Calu3 (cell line): ENCODE data around the gene EPHA5. TPM values are rescaled to one million over a fixed set of nuclear protein-coding genes. Genes with fewer than 3 reads are reported as not detected.

Experiments
- BruUV-seq: library from RNA; stranded (reverse); fragments of 400-500 nt; replicated peaks from 2 replicates; lab custom pipeline; 2021; lab: Mats Ljungman, UMichigan
- CTCF ChIA-PET: fragments of 300-600 bp; sonication (Branson Sonifier 250); formaldehyde crosslinking; loops from one replicate; lab custom pipeline; 2022; ENCODE audit warnings: antibody characterized with exemption; lab: Charles Lee
- DNase-seq: peaks from one replicate; pipeline ENCODE4 v3.0.0; 2022
- H3K27ac Mint-ChIP-seq: one replicate; pipeline ENCODE4 v1.8.0; 2022; ENCODE audit warnings: mixed read lengths; ENCODE audit not compliant: unreplicated experiment
- H3K27me3 Mint-ChIP-seq: one replicate; pipeline ENCODE4 v1.8.0; 2022; ENCODE audit warnings: mixed read lengths; ENCODE audit not compliant: unreplicated experiment
- H3K36me3 Mint-ChIP-seq: one replicate; pipeline ENCODE4 v1.8.0; 2022; ENCODE audit warnings: mild to moderate bottlenecking, moderate library complexity, mixed read lengths; ENCODE audit not compliant: insufficient read depth, unreplicated experiment
- H3K4me1 Mint-ChIP-seq: one replicate; pipeline ENCODE4 v1.8.0; 2022; ENCODE audit warnings: mild to moderate bottlenecking, low read depth, mixed read lengths; ENCODE audit not compliant: unreplicated experiment
- H3K4me3 Mint-ChIP-seq: one replicate; pipeline ENCODE4 v1.8.0; 2022; ENCODE audit warnings: mild to moderate bottlenecking, low read depth, moderate library complexity, mixed read lengths; ENCODE audit not compliant: unreplicated experiment
- H3K9me3 Mint-ChIP-seq: one replicate; pipeline ENCODE4 v1.8.0; 2022; ENCODE audit warnings: low read depth, mixed read lengths; ENCODE audit not compliant: unreplicated experiment
- CTCF ChIP-seq: fragments of 200-600 bp; IDR thresholded peaks from one replicate; pipeline ENCODE4 v1.8.0; 2022; ENCODE audit warnings: antibody characterized with exemption; ENCODE audit not compliant: unreplicated experiment
- intact Hi-C: fragments of 100-400 bp; cut with micrococcal nuclease; formaldehyde crosslinking; loops from one replicate; pipeline ENCODE4 v1.10.0; 2022; ENCODE audit not compliant: unreplicated experiment
- total RNA-seq: library from RNA; stranded (reverse); gene quantifications from 2 replicates; pipeline ENCODE4 v1.2.3, GENCODE V29; 2022

EPHA5 gene
- total RNA-seq, 1 experiment from 2014 or later = not detected

- H3K9me3 Mint-ChIP-seq = no peaks in the 10 kb centered on the region
- intact Hi-C loops = no loop called here
- H3K4me3 Mint-ChIP-seq = no peak overlapping the region
- H3K36me3 Mint-ChIP-seq = no peaks in the 10 kb centered on the region
- H3K4me1 Mint-ChIP-seq = no peaks in the 10 kb centered on the region
- DNase-seq = no peak
- no TSS peak for BruUV-seq
- H3K27me3 Mint-ChIP-seq = no peaks in the 10 kb centered on the region
- no peak overlapping the region for H3K27ac Mint-ChIP-seq
- TF ChIP-seq CTCF = no peak
- CTCF ChIA-PET = interaction anchor here (0.6 to 1.1 kb wide), 2 partner anchors 12 to 13 kb away, joined by 4 to 8 read pairs; no protein-coding TSS in a partner anchor
Observed at GRCh38 chr4:65671372-65671771, 1.1 kb upstream of the EPHA5 start.

GRCh38 chr4:65670020-65670330 lies 314 bp downstream of the EPHA5 start:
- H3K27ac Mint-ChIP-seq = no peak overlapping the region
- H3K9me3 Mint-ChIP-seq = no peaks in the 10 kb centered on the region
- CTCF ChIA-PET = no interaction called here
- no TSS peak for BruUV-seq
- H3K27me3 Mint-ChIP-seq = no peaks in the 10 kb centered on the region
- no peak for TF ChIP-seq CTCF
- intact Hi-C loops = no loop called here
- H3K4me1 Mint-ChIP-seq = no peaks in the 10 kb centered on the region
- H3K36me3 Mint-ChIP-seq = no peaks in the 10 kb centered on the region
- no peak overlapping the region for H3K4me3 Mint-ChIP-seq
- no peak for DNase-seq

GRCh38 chr4:65669111-65670019 lies 924 bp downstream of the EPHA5 start:
- Mint-ChIP-seq H3K4me1 (no peaks in the 10 kb centered on the region), H3K4me3 (no peak overlapping the region), H3K27ac (no peak overlapping the region), H3K27me3 (no peaks in the 10 kb centered on the region), H3K36me3 (no peaks in the 10 kb centered on the region), H3K9me3 (no peaks in the 10 kb centered on the region)
- no TSS peak for BruUV-seq
- intact Hi-C loops = no loop called here
- DNase-seq = no peak
- CTCF ChIA-PET = no interaction called here
- no peak for TF ChIP-seq CTCF

- no peaks in the 10 kb centered on the region for H3K27me3 Mint-ChIP-seq
- H3K27ac Mint-ChIP-seq = no peak overlapping the region
- no peaks in the 10 kb centered on the region for H3K9me3 Mint-ChIP-seq
- no peak overlapping the region for H3K4me3 Mint-ChIP-seq
- intact Hi-C loops = no loop called here
- H3K36me3 Mint-ChIP-seq = no peaks in the 10 kb centered on the region
- CTCF ChIA-PET = no interaction called here
- no peak for DNase-seq
- no peak for TF ChIP-seq CTCF
- H3K4me1 Mint-ChIP-seq = no peaks in the 10 kb centered on the region
- BruUV-seq = no TSS peak
Observed at GRCh38 chr4:65668201-65669089, 1.8 kb downstream of the EPHA5 start.
